Caki2 (cell line): ENCODE measurements around the gene CNPY2. TPM values are rescaled to one million over a fixed set of nuclear protein-coding genes. Genes with fewer than 3 reads are reported as not detected.
"Not testable (repeated sequence)": the region's sequence is repeated elsewhere in the genome, so short reads cannot be mapped to it uniquely, and the experiment has no call there.

ENCODE experiments used
- DNase-seq: peaks from one replicate; pipeline ENCODE4 v3.0.0-alpha.2; 2015; ENCODE audit warnings: low read depth
- in situ Hi-C: cut with HindIII; loops from 2 replicates; pipeline ENCODE4 v1.10.0; 2016; ENCODE audit warnings: low sequenced_read_pairs, low pct_unique_long_range_greater_than_20kb, mixed read lengths
- total RNA-seq: library from RNA; depleted of rRNA; stranded (reverse); fragments of >200 nt; shearing (Covaris generic); gene quantifications from 2 replicates; pipeline ENCODE4 v1.2.3, GENCODE V29; 2014; ENCODE audit warnings: low replicate concordance

CNPY2 gene
- total RNA-seq, 1 experiment from 2014 or later = 244 TPM

GRCh38 chr12:56304872-56305590 is 10.8 kb downstream of the CNPY2 start:
- in situ Hi-C loops = no loop called here
- DNase-seq = no peak

- in situ Hi-C loops = no loop called here
- no peak for DNase-seq
Measured at GRCh38 chr12:56304276-56304675, 11.5 kb downstream of the CNPY2 start.

- DNase-seq = no peak
- in situ Hi-C loops = no loop called here
Measured at GRCh38 chr12:56300644-56301464, 14.9 kb downstream of the CNPY2 start.

GRCh38 chr12:56299853-56300643 is 15.7 kb downstream of the CNPY2 start, which contains the start of gene CS:
TSS of gene CS (minus strand) at chr12:56300330. CDS start at chr12:56300201, 129 bp downstream.
- peak; percentile 99 for DNase-seq
- in situ Hi-C loops = no loop called here

GRCh38 chr12:56299308-56299852 is 16.4 kb downstream of the CNPY2 start:
- no peak for DNase-seq
- in situ Hi-C loops = no loop called here

GRCh38 chr12:56298828-56299227 is 17.0 kb downstream of the CNPY2 start:
- in situ Hi-C loops = no loop called here
- DNase-seq = no peak

GRCh38 chr12:56297400-56297799 is 18.4 kb downstream of the CNPY2 start:
- in situ Hi-C loops = no loop called here
- DNase-seq = no peak

- DNase-seq = no peak
- in situ Hi-C loops = no loop called here
Measured at GRCh38 chr12:56296295-56296694, 19.5 kb downstream of the CNPY2 start.

- in situ Hi-C loops = no loop called here
- no peak for DNase-seq
Measured at GRCh38 chr12:56293795-56294194, 22.0 kb downstream of the CNPY2 start.

- in situ Hi-C loops = no loop called here
- no peak for DNase-seq
Measured at GRCh38 chr12:56288705-56289387, 26.9 kb downstream of the CNPY2 start.

- peak; percentile 22 for DNase-seq
- in situ Hi-C loops = no loop called here
Measured at GRCh38 chr12:56286044-56286830, 29.6 kb downstream of the CNPY2 start.

GRCh38 chr12:56284263-56284662 is 31.5 kb downstream of the CNPY2 start:
- in situ Hi-C loops, DNase-seq: not testable (repeated sequence)

- in situ Hi-C loops = no loop called here
- no peak for DNase-seq
Measured at GRCh38 chr12:56282579-56282978, 33.2 kb downstream of the CNPY2 start.

GRCh38 chr12:56282030-56282429 is 33.8 kb downstream of the CNPY2 start:
- in situ Hi-C loops = no loop called here
- no peak for DNase-seq

GRCh38 chr12:56280849-56281248 is 34.9 kb downstream of the CNPY2 start:
- no peak for DNase-seq
- in situ Hi-C loops = no loop called here

- DNase-seq = no peak
- in situ Hi-C loops = no loop called here
Measured at GRCh38 chr12:56278905-56279304, 36.9 kb downstream of the CNPY2 start.

- no peak for DNase-seq
- in situ Hi-C loops = no loop called here
Measured at GRCh38 chr12:56274299-56274698, 41.5 kb downstream of the CNPY2 start.
